Neural cell (in vitro differentiated cells): ENCODE measurements around the gene CCDC73. TPM values are rescaled to one million over a fixed set of nuclear protein-coding genes. Genes with fewer than 3 reads are reported as not detected.

ENCODE experiments used
- H2AFZ ChIP-seq: fragments of 200-600, 300-800 bp; sonication (generic), shearing (Covaris generic); 2 replicates; pipeline ENCODE4 v1.6.0; 2014; ENCODE audit warnings: low read depth, mild to moderate bottlenecking, antibody characterized with exemption, low read length, moderate library complexity
- H3F3A ChIP-seq: fragments of 200-600 bp; shearing (Covaris generic); 2 replicates; pipeline ENCODE4 v1.6.1; 2016; ENCODE audit warnings: mild to moderate bottlenecking, moderate library complexity, mixed read lengths, antibody characterized with exemption, low read length; ENCODE audit not compliant: insufficient read depth, poor library complexity, severe bottlenecking
- H3K27ac ChIP-seq: fragments of 200-600, 300-800 bp; sonication (generic), shearing (Covaris generic); 2 replicates; pipeline ENCODE4 v1.5.1; 2014; ENCODE audit warnings: mild to moderate bottlenecking, low read length, moderate library complexity
- H3K27me3 ChIP-seq: fragments of 300-800, 200-600 bp; sonication (generic), shearing (Covaris generic); 2 replicates; pipeline ENCODE4 v1.6.0; 2014; ENCODE audit warnings: mild to moderate bottlenecking, low read depth, low read length, moderate library complexity; ENCODE audit not compliant: insufficient read depth
- H3K36me3 ChIP-seq: fragments of 300-800, 200-600 bp; sonication (generic), shearing (Covaris generic); 2 replicates; pipeline ENCODE4 v1.5.1; 2014; ENCODE audit warnings: mild to moderate bottlenecking, antibody characterized with exemption, low read length, moderate library complexity; ENCODE audit not compliant: insufficient read depth
- H3K4me2 ChIP-seq: fragments of 300-800, 200-600 bp; sonication (generic), shearing (Covaris generic); 2 replicates; pipeline ENCODE4 v1.6.0; 2014; ENCODE audit warnings: mild to moderate bottlenecking, low read length
- H3K4me3 ChIP-seq: fragments of 300-800, 200-600 bp; sonication (generic), shearing (Covaris generic); 2 replicates; pipeline ENCODE4 v1.5.1; 2014; ENCODE audit warnings: mild to moderate bottlenecking, low read length, moderate library complexity
- H3K79me2 ChIP-seq: fragments of 200-600 bp; shearing (Covaris generic); replicated peaks from 2 replicates; pipeline ENCODE4 v1.6.0; 2014; ENCODE audit warnings: mild to moderate bottlenecking, low read length, moderate library complexity; ENCODE audit not compliant: insufficient read depth
- H3K9ac ChIP-seq: fragments of 300-800, 200-600 bp; sonication (generic), shearing (Covaris generic); 2 replicates; pipeline ENCODE4 v1.6.1; 2016; ENCODE audit warnings: mild to moderate bottlenecking, low read length, mixed read lengths
- H3K9me2 ChIP-seq: fragments of 200-600 bp; shearing (Covaris generic); 2 replicates; pipeline ENCODE4 v1.6.1; 2016; ENCODE audit warnings: mild to moderate bottlenecking, low read length, mixed read lengths; ENCODE audit not compliant: insufficient read depth
- H3K9me3 ChIP-seq: fragments of 200-600, 300-800 bp; sonication (generic), shearing (Covaris generic); 2 replicates; pipeline ENCODE4 v1.6.1; 2016; ENCODE audit warnings: mild to moderate bottlenecking, mixed run types, low read length, moderate library complexity, mixed read lengths
- H4K20me1 ChIP-seq: fragments of 200-600 bp; shearing (Covaris generic); 2 replicates; pipeline ENCODE4 v1.6.1; 2016; ENCODE audit warnings: mild to moderate bottlenecking, mixed run types; ENCODE audit not compliant: insufficient read depth
- CTCF ChIP-seq: fragments of 450-650 bp; IDR thresholded peaks from 2 replicates; pipeline ENCODE4 v1.5.1; 2014; ENCODE audit warnings: antibody characterized with exemption, mild to moderate bottlenecking, moderate library complexity; ENCODE audit not compliant: poor library complexity, severe bottlenecking
- EP300 ChIP-seq: fragments of 450-650 bp; conservative IDR thresholded peaks from 2 replicates; pipeline ENCODE4 v1.6.1; 2014; ENCODE audit warnings: antibody characterized with exemption, mild to moderate bottlenecking, moderate library complexity; ENCODE audit not compliant: poor library complexity, severe bottlenecking
- EZH2 ChIP-seq: fragments of 200-600, 300-800 bp; shearing (Covaris generic), sonication (generic); IDR thresholded peaks from 2 replicates; pipeline ENCODE4 v1.6.1; 2014; ENCODE audit warnings: antibody characterized with exemption, low read length, borderline replicate concordance, mild to moderate bottlenecking; ENCODE audit not compliant: insufficient read depth, poor library complexity, severe bottlenecking
- MXI1 ChIP-seq: fragments of 450-650 bp; conservative IDR thresholded peaks from 2 replicates; pipeline ENCODE4 v1.6.1; 2014; ENCODE audit warnings: antibody characterized with exemption, mild to moderate bottlenecking; ENCODE audit not compliant: poor library complexity, severe bottlenecking
- POLR2AphosphoS5 ChIP-seq: IDR thresholded peaks from 2 replicates; pipeline ENCODE4 v1.6.1; 2012
- RAD21 ChIP-seq: fragments of 450-650 bp; conservative IDR thresholded peaks from 2 replicates; pipeline ENCODE4 v1.6.1; 2014; ENCODE audit warnings: antibody characterized with exemption, mild to moderate bottlenecking, moderate library complexity
- REST ChIP-seq: IDR thresholded peaks from 2 replicates; pipeline ENCODE4 v1.6.1; 2012; ENCODE audit warnings: borderline replicate concordance
- SMC3 ChIP-seq: fragments of 450-650 bp; conservative IDR thresholded peaks from 2 replicates; pipeline ENCODE4 v1.6.1; 2014; ENCODE audit warnings: antibody characterized with exemption, mild to moderate bottlenecking, moderate library complexity; ENCODE audit not compliant: poor library complexity
- TAF1 ChIP-seq: IDR thresholded peaks from 2 replicates; pipeline ENCODE4 v1.6.1; 2012; ENCODE audit warnings: low read depth
- polyA plus RNA-seq: library from polyadenylated mRNA; depleted of rRNA; stranded (reverse); fragments of >200 nt; gene quantifications from 2 replicates; pipeline ENCODE4 v1.2.3, GENCODE V29; 2014

Gene CCDC73
- polyA plus RNA-seq, 1 donor from 2014 or later = 0.07 TPM

GRCh38 chr11:32630844-32631243 is 163.6 kb downstream of the CCDC73 start:
- Histone ChIP-seq H3K27ac (no peak overlapping the region), H2AFZ (no peak overlapping the region), H4K20me1 (no peaks in the 10 kb centered on the region), H3K27me3 (no peaks in the 10 kb centered on the region), H3K36me3 (no peaks in the 10 kb centered on the region), H3K9me3 (no peaks in the 10 kb centered on the region), H3K4me2 (no peak overlapping the region), H3K79me2 (no peaks in the 10 kb centered on the region), H3K4me3 (no peak overlapping the region), H3K9me2 (no peaks in the 10 kb centered on the region), H3K9ac (no peak overlapping the region), H3F3A (no peaks in the 10 kb centered on the region)
- TF ChIP-seq MXI1 (no peak), EZH2 (no peak), SMC3 (no peak), POLR2AphosphoS5 (no peak), TAF1 (no peak), CTCF (no peak), RAD21 (no peak), REST (no peak), EP300 (no peak)

GRCh38 chr11:32616903-32617302 is 177.6 kb downstream of the CCDC73 start:
- no peaks in the 10 kb centered on the region for H4K20me1 ChIP-seq
- no peak overlapping the region for H2AFZ ChIP-seq
- H3K79me2 ChIP-seq = no peaks in the 10 kb centered on the region
- H3K4me2 ChIP-seq = no peak overlapping the region
- H3K4me3 ChIP-seq = no peak overlapping the region
- H3K9me3 ChIP-seq = no peaks in the 10 kb centered on the region
- H3K27me3 ChIP-seq = no peaks in the 10 kb centered on the region
- no peak overlapping the region for H3K9ac ChIP-seq
- H3K27ac ChIP-seq = no peak overlapping the region
- H3K36me3 ChIP-seq = no peaks in the 10 kb centered on the region
- no peak for TF ChIP-seq EZH2
- no peak for TF ChIP-seq REST
- no peak for TF ChIP-seq CTCF
- TF ChIP-seq RAD21 = no peak
- TF ChIP-seq SMC3 = no peak
- TF ChIP-seq EP300 = no peak
- TF ChIP-seq MXI1 = no peak
- no peak for TF ChIP-seq TAF1
- no peak for TF ChIP-seq POLR2AphosphoS5
- no peaks in the 10 kb centered on the region for H3K9me2 ChIP-seq
- no peaks in the 10 kb centered on the region for H3F3A ChIP-seq
